Activated T-helper 9 cell treated with anti-CD3 and anti-CD28 coated beads, Interleukin-2, amount 50 U/mL, for 16 hours (primary cell): ENCODE data around the gene EPM2A.

ENCODE experiments used
- DNase-seq: peaks from one replicate; pipeline ENCODE4 v3.0.0-alpha.2; 2020; ENCODE audit warnings: low read depth

The EPM2A gene

DNA sequence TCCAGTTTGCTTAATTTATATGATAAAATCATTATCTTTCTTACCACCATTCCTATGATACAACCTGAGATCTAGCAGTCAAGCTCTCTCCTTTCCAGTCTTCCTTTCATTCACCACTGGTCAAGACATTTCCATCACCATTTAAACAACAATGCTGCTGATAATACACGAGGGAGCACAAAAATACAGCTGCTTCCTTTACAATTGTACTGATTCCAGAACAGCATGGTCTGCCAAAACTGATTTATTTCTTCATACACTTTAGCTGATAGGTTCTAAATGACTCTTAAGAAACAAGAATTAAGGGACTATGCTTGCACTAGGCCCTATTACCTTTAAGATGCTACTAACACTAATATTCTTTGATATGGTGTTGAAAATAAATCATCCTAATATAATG is 65.0 kb downstream of the EPM2A start:
- DNase-seq = no peak

DNA sequence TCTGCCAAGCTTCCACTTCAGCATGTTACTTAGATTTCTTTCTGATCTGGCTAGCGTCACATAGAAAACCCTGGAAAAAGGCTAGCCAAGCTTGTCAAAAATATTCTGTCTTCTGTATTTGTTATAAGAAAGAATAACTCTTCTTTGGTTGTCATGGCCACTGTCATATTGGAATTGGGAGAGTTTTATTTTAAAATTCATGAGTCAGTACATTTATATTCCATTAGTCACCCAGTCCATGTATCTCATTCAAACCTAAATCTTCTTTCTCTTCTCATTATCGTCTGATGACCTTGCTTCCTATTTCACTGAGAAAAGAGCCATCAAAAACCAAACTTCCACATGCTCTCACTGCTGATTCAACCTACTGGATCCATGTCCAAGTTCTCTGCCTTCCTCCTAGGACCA is 65.7 kb downstream of the EPM2A start:
- no peak for DNase-seq

DNA sequence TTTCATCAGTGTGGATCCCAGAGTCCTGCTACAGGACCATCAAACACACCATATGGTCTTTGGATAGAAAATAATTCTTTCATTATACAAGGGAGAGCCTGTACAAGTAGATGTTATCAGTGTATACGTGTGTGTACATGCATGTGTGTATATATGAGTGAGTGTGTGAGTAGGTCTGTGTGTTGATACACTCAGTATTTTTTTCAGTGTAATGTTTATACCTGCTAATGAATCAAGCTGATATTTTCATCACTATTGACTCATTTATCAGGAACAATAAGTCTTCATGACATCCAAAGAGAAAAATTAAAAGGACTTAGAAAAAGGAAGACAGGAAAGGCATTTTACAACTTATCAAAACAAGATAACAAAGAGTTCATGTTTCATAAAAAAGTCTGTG is 66.5 kb downstream of the EPM2A start:
- DNase-seq = no peak

DNA sequence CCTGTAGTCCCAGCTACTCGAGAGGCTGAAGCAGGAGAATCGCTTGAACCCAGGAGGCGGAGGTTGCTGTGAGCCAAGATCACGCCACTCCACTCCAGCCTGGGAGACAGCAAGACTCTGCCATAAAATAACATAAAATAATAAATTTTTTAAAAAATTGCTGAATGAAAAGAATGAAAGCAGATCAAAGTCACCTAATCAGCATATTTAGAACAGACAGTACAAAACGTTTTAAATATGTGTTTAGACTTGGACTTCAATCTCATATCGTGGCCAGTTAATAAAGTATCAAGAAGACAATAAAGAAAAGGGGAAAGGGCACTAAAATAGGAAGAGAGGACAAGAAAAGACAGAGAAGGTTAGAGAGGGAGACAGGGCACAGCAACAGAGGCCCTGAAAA is 74.6 kb downstream of the EPM2A start:
- DNase-seq = no peak

DNA sequence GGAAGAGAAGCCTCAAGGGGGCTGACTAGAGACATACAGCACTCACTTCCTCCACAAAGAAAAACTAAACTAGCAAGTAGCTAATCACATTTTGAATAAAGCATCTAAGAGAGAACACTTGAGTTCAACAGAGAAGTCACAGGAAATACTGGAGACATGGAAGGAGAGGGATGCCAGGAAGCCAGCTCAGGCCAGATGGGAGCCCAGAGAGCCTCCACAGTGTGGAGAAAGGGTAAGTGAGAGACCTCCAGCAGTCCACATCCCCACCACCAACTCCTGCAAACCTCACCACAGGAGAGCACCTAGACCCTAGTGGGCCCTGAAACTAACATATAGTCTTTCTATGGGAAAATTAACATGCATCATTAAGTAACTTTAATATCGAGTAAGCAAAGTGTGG is 79.2 kb downstream of the EPM2A start:
- no peak for DNase-seq

DNA sequence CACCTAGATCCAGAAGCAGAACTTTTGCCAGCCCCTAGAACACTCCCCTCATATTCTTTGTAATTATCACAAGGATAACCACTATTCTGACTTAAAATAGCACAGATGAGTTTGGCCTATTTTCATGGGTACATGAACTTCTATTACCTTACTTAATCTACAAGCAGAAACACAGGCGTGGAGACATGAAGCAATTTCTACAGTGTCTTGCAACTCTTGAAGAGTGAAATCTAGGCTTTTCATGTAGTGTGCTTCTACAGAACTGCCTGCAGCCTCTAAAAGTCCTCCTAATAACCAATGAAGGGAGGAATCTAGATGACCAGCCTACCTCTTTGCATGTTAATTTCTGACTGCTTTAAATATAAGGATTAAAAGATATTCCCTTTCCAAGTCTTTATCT is 82.7 kb downstream of the EPM2A start:
- no peak for DNase-seq

DNA sequence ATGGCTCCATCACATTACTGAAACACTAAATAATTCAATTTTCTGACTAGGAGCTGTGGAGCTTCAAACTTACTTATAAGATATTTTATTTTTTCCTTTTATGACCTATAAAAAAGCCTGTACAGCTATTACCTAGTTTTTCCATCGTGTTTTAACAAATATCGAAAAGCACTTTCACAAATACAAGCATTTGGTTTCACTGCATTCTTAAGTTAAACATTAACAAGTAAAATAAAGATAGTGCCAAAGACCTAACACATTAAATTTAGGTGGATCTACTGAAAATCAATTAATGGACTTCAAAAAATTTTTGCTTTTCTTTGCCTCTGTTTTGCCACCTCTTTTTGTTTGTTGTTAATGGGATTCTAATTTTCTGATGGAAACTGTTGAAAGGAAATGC is 83.3 kb downstream of the EPM2A start:
- no peak for DNase-seq

DNA sequence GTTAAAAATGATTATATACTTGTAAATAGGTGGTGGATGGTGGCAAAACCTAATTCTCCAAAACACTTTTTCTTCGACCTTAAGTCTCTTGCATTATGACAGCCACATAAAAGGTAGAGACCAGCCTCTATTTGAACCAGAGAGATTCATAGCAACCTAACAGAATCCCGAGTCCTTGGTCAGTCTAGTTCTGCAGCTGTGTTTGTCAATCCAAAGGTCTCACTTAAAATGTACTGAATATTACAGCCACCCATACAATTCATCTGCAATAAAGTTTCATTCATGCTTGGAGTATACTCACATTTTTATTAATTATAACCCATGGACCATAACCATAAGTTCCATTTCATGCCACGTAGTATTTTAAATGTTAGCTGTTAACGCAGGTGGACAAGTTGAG is 87.2 kb downstream of the EPM2A start:
- no peak for DNase-seq

DNA sequence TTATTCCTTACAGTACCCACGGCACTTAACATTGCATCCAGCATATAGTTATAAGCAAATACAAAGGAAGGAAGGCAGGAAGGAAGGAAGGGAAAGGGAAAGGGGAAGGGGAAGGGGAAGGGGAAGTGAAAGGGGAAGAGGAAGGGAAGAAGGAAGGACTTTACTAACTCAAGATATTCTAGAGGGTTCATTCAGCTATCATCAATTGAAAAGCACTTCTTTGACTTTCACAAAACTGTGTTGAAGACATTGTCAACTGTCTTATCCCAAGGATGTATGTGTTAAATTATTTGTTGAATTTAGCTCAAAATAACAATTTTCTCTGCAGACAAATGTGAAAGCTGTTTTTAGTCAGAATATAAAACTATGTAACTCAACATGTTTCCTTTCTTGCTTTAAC is 87.7 kb downstream of the EPM2A start:
- no peak for DNase-seq

DNA sequence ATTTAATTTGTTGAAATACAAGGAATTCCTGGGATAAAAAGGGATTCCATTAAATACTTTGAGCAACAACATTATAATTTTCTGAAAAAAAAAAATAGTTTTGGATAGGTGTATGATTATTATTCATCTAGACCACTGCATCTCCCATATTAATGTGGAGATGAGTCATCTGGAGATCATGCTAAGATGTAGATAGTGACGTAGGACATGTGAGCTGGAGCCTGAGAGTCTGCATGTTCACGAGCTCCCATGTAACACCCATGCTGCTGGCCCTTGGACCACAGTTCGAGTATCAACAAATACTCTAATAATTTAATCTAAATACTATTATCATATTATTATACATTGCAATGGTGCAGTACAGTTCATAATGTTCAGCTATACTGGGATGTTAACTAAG is 91.6 kb downstream of the EPM2A start:
- DNase-seq = no peak

DNA sequence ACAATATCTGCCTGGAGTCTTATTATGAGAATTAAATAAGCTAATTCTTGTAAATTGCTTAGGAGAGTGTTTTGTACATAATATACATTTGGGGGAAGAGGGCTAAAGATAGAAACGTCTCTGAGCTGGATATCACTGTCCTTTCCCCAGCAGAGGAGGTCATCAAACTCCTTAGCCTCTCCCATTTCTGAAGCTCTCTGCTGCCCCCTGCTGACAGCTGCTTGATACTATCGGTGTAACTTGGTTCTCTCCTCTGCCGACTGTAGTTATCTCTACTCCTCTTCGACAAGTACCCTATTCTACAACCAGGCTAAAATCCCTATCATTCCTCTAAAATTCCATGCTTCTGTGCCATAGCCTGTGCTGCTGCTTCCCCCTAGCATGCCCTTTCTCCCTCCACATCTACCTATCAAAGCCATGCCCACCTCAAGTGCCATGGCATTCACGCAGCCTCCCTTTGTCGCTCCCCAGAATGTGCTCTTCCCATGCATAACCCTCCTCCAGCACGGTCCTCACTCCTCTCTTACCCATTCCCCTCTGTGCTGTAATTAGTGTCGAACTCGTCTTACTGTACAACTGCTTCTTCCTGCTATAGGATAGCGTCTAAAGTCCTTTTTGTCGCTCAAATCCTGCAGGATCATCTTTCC is 101.2 kb downstream of the EPM2A start:
- DNase-seq = peak; percentile 65

DNA sequence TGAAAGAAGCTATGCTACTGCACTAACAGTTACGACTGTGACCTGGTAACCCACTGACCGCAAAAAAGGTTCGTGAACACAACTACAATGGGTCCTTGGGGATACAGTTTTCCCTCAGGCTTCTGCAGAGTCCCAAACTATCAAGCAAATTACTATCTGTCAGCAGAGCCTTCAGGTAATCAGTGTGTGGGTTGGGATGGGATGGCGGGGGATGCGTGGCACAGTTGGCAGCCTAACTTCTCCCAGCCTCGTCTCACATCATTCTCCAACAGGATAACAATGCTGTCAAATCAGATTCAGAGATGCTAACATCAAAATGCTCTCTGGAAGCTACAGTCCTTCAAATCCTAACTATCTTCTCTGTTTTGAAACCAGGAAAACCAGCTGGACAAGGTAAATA is 102.3 kb downstream of the EPM2A start:
- no peak for DNase-seq

DNA sequence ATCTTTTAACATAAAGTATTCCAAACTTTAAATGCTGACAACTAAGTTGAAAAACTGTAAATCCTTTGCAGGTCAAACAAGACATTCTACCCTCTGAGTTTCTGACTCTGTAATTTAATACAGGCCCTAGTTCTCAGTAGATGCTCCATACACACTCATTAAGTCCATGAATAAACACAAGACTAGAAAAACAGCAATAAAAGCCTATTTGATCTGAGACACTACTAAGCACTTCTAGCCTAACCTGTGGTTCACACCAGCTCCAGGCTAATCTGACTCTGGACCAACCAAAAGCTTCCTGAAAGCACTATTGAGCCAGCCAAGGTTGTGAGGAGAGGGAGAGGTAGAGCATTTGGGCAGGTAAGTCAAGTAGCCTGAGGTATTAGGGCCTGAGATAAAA is 103.9 kb downstream of the EPM2A start:
- no peak for DNase-seq

DNA sequence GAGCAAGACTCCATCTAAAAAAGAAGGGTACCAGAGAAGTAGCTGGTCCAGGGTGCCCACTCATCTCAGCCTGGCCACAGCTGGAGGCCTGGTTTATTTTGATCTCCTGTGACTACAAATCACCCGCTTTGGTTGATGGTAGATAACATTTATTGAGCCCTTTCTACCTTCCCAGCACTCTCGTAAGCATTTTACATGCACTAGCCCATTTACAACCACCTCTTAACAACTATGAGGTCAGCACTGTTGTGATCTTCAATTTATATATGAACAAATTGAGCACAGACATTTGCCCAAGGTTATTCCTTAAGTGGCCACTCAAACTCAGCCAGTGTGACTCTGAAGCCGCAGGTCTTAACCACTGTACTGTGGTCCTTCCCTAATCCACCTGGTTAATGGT is 104.7 kb downstream of the EPM2A start:
- DNase-seq = no peak

DNA sequence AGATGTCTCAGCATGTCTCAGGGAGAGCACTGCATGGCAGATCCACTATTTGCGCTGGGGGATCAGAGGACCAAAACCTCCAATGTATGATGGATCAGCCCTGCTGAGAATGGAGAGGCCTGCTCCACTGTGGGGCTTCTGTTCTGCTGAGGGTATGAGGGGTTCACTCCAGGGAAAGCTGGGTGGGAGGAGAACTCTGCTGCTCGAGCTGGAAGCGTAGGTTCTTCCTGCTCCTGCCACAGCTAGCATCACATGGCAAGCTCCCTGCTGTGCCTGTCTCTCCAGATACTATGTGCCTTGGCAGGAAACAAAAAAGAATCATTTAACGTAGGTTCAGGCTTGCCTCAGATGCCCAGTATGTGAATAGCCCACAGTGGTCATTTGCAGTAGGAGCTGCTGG is 105.8 kb downstream of the EPM2A start:
- DNase-seq = no peak

DNA sequence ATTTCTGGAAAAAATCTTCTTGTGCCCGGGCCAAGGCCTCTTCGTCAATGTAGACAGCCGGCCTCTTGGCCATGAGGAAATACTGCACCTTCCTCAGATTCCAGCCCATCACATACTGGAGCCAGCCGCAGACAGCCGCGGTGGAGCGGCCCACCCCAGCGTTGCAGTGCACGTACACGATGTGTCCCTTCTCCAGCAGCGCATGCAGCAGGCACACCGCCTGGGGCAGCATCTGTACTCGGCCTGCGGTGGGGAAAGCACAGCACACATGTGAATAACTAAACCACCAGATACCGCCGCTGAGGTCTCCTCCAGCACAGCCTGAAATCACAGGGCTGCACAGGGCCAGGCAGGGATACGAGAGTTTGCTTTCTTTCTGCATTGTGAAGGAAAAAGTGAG is 107.9 kb downstream of the EPM2A start:
- no peak for DNase-seq

DNA sequence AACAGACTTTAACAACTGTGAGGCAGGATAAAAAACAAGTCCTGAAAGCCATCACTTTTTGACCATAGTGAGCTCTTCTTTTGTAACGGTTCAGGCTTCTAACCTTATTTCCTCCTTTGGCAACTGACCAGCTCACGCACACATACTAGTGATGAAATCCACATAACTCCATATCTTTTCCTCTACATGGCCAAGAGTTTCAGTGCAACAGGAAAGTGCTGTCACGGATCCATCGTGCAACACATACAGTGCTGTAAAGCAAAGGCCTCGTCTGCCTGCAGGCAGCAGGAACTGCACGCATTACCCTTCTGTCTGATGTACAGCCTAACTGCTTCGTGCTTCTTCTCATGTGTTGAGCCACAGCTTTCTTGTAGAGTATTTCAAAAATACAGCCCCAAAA is 108.5 kb downstream of the EPM2A start:
- DNase-seq = no peak

DNA sequence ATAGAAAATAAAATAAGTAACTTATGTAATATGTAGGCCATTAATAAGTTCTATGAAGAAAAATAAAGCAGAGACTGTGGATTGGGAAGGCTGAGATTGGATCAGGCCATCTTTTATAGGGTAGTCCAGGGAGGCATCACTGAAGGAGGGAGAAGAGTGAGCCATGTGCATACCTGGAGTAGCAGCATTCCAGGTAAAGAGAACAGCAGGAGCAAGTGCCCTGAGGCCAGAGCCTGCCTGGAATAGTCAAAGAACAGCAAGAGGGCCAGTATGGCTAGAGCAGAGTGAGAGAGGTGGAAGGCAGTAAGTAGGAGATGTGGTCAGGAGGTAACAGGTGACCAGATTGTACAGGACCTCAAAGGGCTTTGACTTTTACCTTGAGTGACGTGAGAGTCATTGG is 112.1 kb downstream of the EPM2A start:
- DNase-seq = no peak

DNA sequence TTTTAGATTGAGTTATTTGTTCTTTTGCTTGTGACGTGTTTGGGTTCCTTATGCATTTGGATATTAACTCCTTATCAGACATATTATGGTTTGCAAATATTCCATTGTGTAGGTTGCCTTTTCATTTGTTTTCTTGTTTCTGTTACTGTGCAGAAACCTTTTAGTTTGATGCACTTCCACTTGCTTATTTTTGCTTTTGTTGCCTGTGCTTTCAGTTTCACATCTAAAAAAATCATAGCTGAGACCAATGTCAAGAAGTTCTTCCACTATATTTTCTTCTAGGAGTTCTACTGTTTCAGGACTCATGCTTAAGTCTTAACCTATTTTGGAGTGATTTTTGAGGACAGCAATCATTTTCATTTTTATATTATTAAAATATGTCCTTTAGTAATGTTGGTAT is 113.5 kb downstream of the EPM2A start:
- DNase-seq = no peak

DNA sequence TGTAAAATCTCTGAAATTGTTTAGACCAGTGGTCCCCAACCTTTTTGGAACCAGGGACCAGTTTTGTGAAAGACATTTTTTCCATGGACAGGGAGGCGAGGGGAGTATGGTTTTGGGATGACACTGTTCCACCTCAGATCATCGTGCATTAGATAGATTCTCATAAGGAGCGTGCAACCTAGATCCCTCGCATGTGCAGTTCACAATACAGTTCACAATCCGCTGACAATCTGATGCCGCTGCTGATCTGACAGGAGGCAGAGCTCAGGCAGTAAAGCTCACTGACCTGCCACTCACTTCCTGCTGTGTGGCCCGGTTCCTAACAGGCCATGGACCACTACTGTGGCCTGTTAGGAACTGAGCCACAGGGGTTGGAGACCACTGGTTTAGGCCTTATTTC is 115.2 kb downstream of the EPM2A start:
- no peak for DNase-seq

DNA sequence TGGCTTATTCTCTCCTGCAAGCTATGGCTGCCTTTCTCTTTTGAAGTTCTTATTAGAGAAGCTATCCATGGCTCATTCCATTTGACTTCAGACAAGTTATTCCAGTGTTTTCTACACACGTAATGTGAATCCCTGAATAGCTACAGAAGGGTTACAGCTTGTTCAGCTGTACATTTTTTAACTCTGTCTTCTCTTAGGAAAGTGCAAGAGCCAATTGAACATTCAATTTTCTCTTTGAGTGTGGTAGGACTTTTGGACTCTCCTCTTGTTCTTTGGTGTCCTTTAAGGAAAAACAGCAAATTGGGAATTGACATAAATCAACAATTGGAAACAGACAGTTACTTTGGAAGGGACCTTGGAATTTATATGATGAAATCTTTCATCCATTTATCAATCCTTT is 125.8 kb downstream of the EPM2A start:
- no peak for DNase-seq

DNA sequence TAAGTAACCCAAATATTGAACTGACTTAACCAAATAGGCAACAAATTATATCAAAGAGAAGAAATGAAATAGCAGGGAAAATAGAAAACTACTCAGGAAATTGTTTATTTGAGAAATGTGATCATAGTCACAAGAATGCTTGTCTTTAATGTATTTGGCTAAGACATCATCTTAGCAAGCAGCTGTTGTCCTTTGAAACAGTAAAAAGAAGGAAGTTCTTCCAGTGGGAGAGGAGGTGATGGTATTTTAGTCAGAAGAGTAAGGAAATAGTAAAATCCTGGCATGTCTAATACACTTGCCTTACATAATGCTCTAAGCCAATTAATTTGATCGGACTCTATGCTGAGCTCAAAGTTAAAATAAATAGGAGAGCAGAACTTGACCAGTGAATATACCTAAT is 126.5 kb downstream of the EPM2A start:
- no peak for DNase-seq

DNA sequence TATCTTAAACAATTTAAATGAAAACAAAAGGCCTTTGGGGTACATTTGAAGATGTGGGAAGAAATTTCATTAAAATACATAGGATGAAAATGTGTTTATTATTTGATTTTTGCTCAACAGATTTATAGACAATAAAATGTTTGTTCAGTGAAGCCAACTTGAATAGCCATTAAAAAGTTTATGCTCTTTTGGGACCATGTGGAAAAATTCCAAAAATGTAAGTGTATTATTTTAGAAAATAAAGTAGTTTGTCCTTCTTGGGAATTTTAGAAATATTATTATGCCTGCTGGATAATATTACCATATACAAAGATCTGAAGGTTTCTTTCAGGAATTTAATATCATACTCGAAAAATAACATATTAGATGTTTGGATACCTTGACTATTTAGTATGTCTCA is 131.3 kb downstream of the EPM2A start:
- no peak for DNase-seq

DNA sequence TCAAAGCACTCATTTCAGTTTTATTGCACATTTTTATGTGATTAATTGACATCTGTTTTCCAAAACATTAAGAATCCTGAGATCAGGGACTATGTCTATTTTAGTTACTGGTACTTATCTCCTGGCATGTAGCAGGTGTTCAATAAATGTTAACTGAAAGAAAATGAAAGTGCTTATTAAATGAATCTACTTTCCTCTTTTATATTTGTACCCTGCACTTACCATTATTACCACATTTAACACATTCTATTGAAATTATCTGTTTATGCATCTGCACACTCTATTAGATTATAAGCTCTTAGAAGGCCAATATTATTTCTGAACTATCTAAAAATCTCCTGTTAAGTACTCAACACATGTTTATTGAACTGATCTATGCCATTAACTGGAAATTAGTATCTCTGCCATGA is 131.9 kb downstream of the EPM2A start:
- DNase-seq = no peak

DNA sequence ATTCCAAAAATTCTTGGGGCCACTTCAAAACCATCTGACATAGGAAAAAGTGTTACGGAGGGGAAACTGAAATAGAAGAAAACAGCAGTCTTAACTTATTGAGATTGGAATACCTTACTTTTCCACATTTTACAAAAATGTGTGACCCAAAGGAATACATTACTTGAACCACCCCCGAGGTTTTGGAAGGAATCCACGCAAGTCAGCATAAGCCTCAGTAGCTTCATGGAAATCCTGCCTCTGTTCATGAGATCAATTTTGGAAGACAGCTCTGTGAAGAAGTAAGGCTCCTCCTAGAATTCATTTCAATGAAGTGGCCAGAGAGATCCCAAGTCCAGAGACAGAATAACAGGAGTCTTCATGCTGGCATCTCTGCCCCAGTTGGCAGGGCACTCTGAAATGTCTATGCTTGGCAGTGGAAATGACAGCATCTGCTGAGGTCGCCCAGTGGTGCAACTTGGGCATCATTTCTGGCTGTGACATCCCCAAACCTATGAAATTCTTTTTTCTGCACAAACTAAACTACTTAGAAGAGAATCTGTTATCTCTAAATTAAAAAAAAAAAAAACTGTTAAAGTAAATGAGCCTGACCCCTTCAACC is 132.5 kb downstream of the EPM2A start:
- no peak for DNase-seq
